Testis (tissue), 2 donors: ENCODE data around the gene ADARB1.

Experiments used
- CTCF ChIP-seq, 3 experiments: fragments of 450-650 bp in 2 of 3; fragments of 200-600 bp in 1 of 3; sonication (generic) in 1 of 3; IDR thresholded peaks; one replicate each; pipeline ENCODE4 v1.5.1; 2016 to 2019; ENCODE audit warnings: antibody characterized with exemption in 3 of 3, mild to moderate bottlenecking in 2 of 3, moderate library complexity in 1 of 3
- POLR2A ChIP-seq: fragments of 450-650 bp; IDR thresholded peaks from one replicate; pipeline ENCODE4 v1.6.1; 2017; ENCODE audit warnings: antibody characterized with exemption, mild to moderate bottlenecking, moderate library complexity

- TF ChIP-seq POLR2A = no peak
- TF ChIP-seq CTCF (IDR thresholded peaks at IDR 0.05) = no peak
Observed at GRCh38 chr21:45055861-45056260, 18.5 kb upstream of the ADARB1 start.
